GM20431 (cell line): ENCODE data around the gene GYG2.
"Not testable (repeated sequence)": the region's sequence is repeated elsewhere in the genome, so short reads cannot be mapped to it uniquely, and the experiment has no call there.

Source experiments
- in situ Hi-C: fragments of 300-500 bp; cut with MseI, MboI; formaldehyde crosslinking; loops from one replicate; pipeline ENCODE4 v1.15.0; 2020; ENCODE audit warnings: low sequenced_read_pairs; ENCODE audit not compliant: unreplicated experiment

The GYG2 gene

DNA sequence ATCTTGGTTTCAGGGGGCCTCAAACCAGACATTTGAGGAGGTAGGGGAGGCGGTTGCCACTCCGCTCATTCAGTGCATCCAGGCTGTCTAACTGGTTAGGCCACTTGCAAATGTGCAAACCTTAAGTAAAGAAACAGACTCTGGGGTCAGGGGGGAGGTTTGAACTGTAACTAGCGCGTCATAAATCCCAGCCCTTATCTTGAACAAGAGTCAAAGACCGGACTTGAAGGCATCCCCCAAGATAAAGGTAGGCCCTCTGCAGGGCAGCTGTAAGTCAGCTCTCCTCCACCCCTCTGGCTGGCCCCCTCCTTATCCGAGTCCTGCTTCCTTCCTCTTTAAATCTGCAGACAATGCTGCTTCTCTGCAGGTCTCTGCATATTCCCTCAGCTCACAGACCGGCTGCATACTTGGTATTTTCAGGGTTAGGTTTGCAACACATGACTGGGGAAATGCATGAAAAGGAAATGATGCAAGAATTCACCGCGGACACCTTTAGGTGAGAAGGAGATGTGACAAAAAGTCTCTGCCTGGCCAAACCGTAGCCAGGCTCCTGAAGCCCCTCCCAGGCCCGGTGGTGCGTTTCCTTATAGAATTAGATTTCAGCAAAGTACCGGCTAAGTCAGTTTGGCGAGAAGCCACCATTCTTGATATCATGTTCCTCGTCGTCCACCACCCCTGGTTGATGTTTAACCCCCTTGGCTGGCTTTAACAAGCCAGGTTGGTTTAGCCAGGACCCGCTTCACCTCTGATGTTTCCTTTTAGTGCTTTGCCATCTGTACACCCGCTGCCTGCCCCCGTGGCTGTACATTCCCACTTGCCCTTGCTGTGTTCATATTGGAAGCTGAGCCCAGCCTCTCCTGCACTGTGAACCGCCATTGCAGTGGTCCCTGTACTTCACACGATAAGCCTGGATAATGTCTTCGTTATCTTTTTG, 69.2 kb downstream of the GYG2 start:
- in situ Hi-C loops = not testable (repeated sequence)

DNA sequence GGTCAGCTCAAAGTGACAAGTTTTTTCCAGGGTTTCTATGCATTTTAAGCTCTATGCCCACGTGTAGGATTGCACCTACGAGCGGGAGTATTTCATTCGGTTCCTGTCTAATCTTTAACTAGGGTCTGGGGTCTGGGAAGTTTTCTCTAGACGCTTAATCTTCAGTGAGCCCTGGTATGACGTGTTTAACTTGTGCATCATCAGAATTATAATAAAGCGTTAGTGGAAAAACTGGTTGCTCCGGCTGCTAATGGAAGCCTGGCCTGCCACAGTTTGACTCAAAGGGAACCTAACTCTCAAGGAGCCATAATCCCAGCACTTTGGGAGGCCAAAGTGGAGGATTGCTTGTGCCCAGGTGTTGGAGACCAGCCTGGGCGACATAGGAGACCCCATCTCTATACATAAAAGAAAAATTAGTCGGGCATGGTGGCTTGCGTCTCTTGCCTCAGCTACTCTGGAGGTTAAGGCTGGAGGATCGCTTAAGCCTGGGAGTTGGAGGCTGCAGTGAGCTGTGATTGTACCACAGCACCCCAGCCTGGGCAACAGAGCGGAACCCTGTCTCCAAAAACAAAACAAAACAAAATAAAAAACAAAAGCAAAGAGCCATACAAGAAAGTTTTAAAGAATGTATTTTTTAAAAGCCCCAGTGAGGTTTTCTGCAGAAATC, 70.2 kb downstream of the GYG2 start:
- in situ Hi-C loops = no loop called here

DNA sequence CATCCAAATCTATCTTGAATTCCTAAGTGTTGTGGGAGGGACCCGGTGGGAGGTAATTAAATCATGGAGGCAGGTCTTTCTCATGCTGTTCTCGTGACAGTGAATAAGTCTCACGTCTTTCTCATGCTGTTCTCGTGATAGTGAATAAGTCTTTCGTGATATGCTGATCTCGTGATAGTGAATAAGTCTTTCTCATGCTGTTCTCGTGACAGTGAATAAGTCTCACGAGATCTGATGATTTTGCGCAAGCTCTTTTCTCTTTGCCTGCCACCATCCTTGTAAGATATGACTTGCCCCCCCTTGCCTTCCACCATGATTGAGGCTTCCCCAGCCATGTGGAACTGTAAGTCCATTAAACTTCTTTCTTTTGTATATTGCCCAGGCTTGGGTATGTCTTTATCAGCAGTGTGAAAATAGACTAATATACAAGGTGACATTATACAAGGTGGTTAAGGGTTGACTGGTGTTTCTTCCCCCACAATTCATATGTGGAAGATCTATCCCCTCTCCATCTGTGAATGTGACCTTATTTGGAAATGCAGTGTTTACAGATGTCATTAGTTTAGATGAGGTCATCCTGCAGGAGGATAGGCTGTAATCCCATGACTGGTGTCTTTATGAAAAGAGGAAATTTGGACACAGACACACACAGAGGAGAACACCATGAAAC, 72.8 kb downstream of the GYG2 start:
- in situ Hi-C loops = no loop called here

DNA sequence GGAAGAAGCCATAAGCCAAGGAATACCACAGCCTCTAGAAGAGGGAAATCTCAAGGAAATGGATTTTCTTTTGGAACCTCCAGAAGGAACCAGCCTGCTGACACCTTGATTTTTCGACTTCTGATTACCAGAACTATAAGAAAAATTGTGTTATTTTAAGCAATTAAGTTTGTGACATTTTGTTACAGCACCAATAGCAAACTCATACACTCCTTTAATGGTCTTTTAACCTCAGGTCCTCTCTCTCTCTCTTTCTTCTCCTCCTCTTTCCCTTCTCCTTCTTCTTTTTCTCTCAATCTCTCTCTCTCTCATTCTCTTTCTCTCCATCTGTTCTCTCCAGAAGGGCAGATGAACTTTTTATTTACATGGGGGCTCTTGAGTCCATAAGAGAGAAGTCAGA, 74.1 kb downstream of the GYG2 start:
- in situ Hi-C loops = no loop called here

DNA sequence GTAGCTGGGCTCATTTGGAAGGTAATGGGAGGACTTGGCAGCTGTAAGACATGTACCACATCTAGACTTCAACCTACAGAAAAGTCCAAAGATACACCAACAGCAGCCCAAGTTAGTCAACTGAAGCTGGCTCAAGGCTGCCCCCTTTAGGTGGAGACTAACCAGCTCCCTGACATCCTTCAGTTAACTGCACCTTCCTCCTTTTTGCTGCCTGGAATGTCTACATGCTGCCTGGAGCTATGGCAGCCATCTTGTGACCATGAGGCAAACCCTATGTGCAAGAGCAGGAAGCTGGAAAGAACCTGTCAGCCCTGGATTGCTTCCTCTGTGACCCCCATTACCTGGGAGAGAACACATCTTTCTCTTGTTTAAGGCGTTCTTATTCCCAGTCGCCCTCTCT, 74.6 kb downstream of the GYG2 start:
- in situ Hi-C loops = no loop called here

DNA sequence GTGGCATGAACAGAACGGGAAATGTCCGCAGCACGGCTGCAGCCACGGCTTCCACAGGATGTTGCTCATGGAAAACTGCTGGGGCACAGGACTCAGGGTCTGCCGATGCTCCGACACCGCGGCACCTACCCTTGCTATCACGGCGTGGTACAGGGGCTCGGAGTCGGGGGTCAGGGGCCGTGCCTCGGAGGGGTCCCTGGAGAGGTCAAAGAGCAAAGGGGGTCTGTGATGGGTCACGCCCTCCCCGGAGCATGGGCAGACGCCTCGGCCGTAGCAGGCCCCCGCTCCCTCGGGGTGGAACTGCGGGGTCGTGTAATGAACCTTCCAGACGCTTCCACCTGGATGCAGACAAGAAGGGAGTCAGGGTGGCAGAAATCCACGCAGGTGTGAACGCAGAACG, 78.6 kb downstream of the GYG2 start:
- in situ Hi-C loops = no loop called here

DNA sequence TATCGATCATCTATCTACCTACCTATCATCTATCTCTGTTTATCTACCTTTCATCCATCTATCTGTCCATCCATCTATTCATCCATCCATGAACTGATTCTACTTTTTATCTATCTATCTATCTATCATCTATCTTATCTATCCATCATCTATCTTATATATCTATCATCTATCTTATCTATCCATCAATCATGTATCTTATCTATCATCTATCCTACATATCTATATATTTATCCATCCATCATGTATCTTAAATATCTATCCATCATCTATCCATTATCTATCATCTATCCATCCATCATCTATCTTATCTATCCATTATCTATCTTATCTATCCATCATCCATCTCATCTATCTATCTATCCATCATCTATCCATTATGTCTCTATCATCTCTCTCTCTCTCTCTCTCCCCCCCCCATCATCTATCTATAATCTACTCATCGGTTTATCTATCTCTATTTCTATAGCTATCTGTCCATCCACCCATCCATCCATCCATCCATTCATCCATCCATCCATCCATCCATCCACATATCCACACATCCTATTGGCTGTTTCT, 79.5 kb downstream of the GYG2 start:
- in situ Hi-C loops = no loop called here

DNA sequence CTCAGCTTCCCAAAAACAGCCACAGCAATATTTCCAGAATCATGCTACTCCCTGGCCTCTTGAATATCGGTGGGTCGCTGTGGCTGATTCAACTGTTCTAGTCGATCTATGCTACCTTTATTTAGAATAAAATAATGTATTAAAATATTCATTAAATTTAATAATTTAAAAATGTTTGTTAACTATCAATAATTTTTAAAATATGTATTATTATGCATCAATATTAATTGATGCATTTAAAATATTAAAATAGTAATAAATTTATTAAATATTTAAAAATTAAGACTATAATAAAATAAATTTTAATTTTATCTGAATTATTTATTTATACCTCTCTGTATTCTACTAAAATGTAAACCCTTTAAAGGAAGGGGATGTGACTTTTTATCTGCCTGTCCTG, 81.4 kb downstream of the GYG2 start:
- in situ Hi-C loops = no loop called here

DNA sequence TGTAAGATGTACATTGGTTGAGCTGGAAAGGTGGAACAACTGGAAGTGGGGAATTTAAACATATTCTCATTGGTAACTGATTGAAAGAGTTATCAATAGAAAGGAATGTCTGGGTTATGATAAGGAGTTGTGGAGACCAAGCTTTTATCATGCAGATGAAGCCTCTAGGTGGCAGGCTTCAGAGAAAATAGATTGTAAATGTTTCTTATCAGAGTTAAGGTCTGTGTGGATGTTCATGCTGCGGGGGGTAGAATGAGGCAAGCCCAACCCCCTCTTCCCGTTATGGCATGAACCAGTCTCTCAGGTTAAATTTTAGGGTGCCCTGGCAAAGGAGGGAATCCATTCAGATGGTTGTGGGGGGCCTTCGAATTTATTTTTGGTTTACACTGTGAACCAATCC, 84.4 kb downstream of the GYG2 start:
- in situ Hi-C loops = no loop called here

DNA sequence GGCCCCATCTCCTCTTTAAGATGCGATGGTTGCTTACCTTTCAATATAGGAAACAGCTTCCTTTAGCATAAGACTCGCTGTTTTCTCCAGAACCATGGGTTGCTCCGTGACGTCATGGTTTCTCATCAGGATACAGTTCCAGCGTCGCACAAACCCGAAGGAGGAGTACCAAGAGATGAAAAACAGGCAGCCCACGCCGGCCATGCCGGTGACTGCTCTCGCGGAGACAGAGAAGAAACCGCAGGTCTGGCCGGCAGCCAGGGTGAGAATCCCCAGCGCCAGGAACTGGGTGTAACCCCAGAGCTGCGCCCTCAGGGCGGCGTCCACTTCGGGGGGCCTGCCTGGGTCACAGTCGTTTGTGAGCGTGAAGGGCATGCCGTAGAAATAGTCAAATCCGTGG, 89.0 kb downstream of the GYG2 start:
- in situ Hi-C loops = no loop called here

DNA sequence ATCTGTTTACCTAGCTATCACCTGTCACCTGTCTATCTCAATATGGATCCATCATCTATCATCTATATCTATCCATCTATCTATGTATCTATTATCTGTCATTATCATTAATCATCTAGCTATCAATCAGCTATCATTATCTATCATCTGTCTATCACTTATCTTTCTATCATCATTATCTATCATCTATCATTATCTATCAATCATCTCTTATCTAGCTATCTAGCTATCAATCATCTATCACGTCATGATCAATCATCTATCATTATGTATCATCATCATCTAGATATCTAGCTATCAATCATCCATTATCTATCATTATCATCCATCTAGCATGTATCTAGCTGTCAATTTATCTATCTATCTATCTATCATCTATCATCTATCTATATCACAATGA, 92.5 kb downstream of the GYG2 start:
- in situ Hi-C loops = no loop called here

DNA sequence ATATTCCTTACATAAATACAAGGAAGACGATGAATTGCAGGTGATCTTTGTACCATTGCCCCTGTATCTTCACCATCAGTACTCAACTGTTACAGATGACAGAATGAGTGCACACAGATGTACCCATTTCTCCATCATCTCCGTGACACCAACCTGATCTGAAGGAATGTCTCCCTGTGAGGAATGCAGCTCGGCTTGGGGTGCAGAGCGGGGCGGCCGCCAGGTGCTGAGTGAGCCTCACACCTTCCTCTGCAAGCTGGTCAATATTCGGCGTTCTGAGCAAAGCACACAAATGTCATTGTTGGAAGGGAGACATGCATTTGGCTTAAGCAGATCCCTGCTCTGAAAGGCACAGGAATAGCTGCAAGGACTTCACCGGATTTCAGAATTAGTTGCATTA, 93.0 kb downstream of the GYG2 start:
- in situ Hi-C loops = no loop called here

DNA sequence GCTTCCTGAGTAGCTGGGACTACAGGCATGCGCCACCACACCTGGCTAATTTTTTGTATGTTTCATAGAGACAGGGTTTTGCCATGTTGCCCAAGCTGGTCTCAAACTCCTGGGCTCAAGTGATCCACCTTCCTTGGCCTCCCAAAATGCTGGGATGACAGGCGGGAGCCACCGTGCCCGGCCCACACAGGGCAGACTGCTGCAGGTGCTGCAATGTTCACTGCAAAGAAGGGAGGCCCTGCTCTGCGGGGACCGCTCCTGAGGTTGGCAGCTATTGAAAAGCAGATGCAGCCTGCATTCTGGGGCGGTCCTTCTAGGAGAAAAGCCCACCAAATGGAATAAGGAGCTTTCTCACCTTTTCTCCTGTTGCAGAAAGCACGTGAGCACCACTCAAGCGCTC, 95.4 kb downstream of the GYG2 start:
- in situ Hi-C loops = no loop called here

DNA sequence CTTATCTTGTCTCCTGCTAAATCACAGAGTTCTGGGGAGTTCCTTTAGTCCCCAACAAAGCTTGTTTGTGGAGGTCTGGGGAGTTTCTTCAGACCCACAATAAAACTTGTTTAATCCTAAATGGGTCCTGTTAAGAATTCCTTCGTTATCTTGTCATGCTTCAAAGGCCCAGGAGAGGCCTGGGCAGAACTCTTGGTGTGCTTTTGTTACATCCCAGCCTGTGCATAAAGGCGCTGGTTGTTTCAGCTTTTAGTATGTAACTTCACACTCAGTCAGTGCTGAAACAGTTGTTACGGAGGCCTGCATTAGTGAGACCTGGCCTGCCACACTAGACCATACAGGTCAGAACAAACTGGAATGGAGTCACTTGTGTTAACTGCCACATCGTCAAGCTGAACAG, 97.5 kb downstream of the GYG2 start:
- in situ Hi-C loops = not testable (repeated sequence)

DNA sequence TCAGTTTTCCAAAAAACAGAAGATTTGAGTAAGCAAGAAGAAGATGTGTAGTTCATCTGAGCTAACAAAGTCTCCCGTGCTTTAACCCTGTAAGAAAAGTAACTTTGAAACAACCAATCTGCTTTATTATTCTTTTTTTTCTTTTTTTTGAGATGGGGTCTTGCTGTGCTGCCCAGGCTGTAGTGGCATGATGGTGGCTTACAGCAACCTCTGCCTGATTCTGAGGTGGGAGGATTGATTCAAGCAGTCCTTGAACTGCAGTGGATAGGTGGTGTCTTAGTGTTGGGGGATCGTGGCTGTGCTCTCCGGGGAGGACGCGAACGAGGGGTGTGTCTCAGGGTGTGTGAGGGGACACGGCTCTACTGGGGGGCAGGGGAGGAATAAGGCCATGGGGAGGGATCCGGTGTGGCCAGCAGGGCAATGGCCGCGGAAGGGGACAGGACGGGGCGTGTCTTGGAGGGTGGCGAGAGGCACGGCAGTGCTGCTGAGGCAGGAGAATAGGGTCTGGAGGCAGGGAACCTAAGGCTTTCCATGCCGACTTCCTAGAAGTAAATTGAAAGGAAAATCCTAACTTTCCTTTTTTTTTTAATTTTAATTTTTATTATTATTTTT, 98.0 kb downstream of the GYG2 start:
- in situ Hi-C loops = no loop called here

DNA sequence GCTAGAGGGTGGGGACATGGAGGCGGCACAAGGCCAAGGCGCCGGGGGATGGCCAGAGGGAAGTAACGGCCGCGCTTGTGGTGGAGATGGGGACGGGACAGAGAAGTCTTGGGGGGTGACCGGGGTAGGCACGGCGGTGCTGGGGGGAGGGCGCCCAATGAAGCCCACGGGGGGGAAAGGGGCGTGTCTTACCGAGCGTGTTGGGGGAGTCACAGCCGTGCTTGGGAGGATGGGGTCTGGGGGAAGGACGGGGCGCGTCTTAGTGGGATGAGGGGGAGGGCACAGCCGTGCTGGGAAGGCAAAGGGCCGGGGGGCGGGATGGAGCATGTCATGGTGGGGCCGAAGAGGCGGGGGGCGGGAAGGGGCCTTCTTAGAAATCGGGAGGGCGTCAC, 99.5 kb downstream of the GYG2 start:
- in situ Hi-C loops = no loop called here

DNA sequence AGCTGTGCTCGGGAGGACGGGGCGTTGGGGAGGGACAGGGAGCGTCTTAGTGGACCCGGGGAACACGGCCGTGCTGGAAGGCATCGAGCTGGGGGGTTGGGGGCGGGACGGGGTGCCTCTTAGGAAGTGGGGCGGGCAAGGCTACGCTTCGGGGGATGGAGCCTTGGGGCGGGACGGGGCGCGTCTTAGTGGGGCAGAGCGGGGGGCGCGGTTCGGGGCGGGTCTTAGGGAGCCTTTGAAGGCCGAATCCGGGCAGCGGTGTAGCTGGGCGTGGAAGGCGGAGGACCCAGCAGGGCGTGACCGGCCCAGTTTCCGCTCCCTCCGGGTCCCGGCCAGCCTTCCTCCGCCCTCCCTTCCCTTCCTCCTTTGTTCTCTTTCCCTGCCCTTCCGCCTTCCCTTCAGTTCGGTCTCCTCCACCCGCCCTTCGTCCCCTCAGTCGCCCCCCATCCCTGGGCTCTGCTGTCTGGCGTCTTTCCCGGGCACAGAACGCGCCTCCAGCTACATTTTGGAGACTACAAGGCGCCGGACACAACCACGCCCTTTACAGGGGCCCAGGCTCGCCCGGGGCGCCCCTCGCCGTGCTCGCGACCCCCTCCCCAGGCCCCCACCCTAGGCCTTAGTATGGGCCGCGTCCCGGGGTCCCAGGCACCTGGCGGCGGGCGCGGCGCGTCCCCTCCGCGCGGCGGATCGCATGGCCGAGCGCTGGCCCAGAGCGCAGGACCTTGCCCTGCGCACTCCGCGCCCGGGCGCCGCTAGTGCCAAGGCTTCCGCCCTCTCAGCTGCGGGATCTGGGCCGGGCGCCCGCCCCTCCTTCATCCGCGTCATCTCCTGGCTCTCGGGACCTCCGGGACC, 100.1 kb downstream of the GYG2 start, which contains the start of gene ARSD:
ARSD (minus strand) TSS at position 757 of the 852 bp plus-strand sequence; CDS start at position 693, 64 bp downstream.
- in situ Hi-C loops = no loop called here

DNA sequence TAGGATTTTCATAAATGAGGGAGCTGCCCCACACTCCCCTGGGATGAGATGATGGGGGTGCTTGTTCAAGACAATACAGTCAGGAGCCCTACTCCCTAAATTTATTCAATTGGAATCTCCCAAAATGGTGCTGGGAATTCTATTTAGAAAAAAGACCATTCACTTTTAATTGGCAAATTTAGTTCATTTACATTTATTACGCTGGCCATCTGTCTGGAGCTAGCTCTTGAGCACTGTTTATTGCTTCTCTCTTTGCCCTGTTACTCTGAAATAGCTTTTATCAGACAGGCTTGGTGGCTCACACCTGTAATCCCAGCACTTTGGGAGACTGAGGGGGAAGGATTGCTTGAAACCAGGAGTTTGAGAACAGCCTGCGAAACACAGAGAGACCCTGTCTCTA, 102.4 kb downstream of the GYG2 start:
- in situ Hi-C loops = no loop called here

DNA sequence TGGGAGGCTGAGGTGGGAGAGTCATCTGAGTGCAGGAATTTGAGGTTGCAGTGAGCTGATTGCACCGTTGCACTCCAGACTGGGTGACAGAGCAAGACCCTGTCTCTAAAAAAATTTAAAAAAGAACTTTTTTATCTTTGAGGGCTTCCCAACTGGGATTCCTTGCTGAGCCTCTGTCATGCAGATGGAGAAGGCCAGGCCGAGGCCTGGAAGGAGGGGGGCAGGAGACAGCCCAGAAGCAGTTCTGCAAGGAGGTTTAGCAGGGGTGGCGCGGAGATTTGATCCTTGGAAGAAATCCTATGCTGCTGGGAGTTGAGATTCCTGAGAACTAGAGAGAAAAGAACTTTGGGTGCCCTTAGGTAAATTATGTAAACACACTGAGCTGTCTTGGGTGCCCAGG, 102.9 kb downstream of the GYG2 start:
- in situ Hi-C loops = no loop called here
